Hematopoietic multipotent progenitor cell treated with erythropoietin and hydrocortisone succinate and interleukin-3 and kit ligand, for 17 days (in vitro differentiated cells): ENCODE data around the gene CCDC15.
"Not testable (repeated sequence)": the region's sequence is repeated elsewhere in the genome, so short reads cannot be mapped to it uniquely, and the experiment has no call there.

Experiments
- DNase-seq: peaks from one replicate; pipeline ENCODE4 v3.0.0-alpha.2; 2015; ENCODE audit warnings: low spot score

CCDC15 gene

GRCh38 chr11:124988063-124988462, 34.1 kb downstream of the CCDC15 start:
- no peak for DNase-seq

- no peak for DNase-seq
Measured at GRCh38 chr11:125001079-125001778, 47.2 kb downstream of the CCDC15 start.

- DNase-seq = no peak
Measured at GRCh38 chr11:125001849-125002248, 47.8 kb downstream of the CCDC15 start.

- DNase-seq = no peak
Measured at GRCh38 chr11:125005491-125005890, 51.5 kb downstream of the CCDC15 start.

GRCh38 chr11:125016413-125016812, 62.4 kb downstream of the CCDC15 start:
- DNase-seq = no peak

- no peak for DNase-seq
Measured at GRCh38 chr11:125020342-125020741, 66.3 kb downstream of the CCDC15 start.

- no peak for DNase-seq
Measured at GRCh38 chr11:125022551-125022950, 68.5 kb downstream of the CCDC15 start.

GRCh38 chr11:125025968-125026367, 72.0 kb downstream of the CCDC15 start:
- DNase-seq = no peak

GRCh38 chr11:125029431-125029830, 75.4 kb downstream of the CCDC15 start:
- not testable (repeated sequence) for DNase-seq

- no peak for DNase-seq
Measured at GRCh38 chr11:125036933-125037332, 82.9 kb downstream of the CCDC15 start.

- no peak for DNase-seq
Measured at GRCh38 chr11:125049164-125049792, 95.3 kb downstream of the CCDC15 start.

- no peak for DNase-seq
Measured at GRCh38 chr11:125052047-125052446, 98.0 kb downstream of the CCDC15 start.

GRCh38 chr11:125053167-125053566, 99.2 kb downstream of the CCDC15 start:
- no peak for DNase-seq

- no peak for DNase-seq
Measured at GRCh38 chr11:125055107-125055715, 101.2 kb downstream of the CCDC15 start.

GRCh38 chr11:125056111-125056510, 102.1 kb downstream of the CCDC15 start:
- not testable (repeated sequence) for DNase-seq

GRCh38 chr11:125056931-125057692, 103.1 kb downstream of the CCDC15 start:
- DNase-seq = no peak

GRCh38 chr11:125057693-125058016, 103.7 kb downstream of the CCDC15 start:
- no peak for DNase-seq

GRCh38 chr11:125061281-125061680, 107.3 kb downstream of the CCDC15 start:
- DNase-seq = no peak

GRCh38 chr11:125062218-125062930, 108.4 kb downstream of the CCDC15 start:
- DNase-seq = no peak

GRCh38 chr11:125062931-125063428, 109.0 kb downstream of the CCDC15 start, which contains the start of gene SLC37A2:
SLC37A2 (plus strand) TSS chr11:125063305; CDS start chr11:125063368, 63 bp downstream.
- no peak for DNase-seq

- no peak for DNase-seq
Measured at GRCh38 chr11:125063429-125064043, 109.5 kb downstream of the CCDC15 start.
